IMR-90 (cell line): Measurements from ENCODE around the gene LIMK2. TPM values are rescaled to one million over a fixed set of nuclear protein-coding genes. Genes with fewer than 3 reads are reported as not detected.

Source experiments
- ATAC-seq: fragments of 200-7000 bp; cut with Tn5 transposase; 2 replicates; pipeline ENCODE4 v1.9.1; 2020; ENCODE audit warnings: low read depth, mild to moderate bottlenecking, moderate library complexity
- BruUV-seq: library from RNA; stranded (reverse); fragments of 400-500 nt; replicated peaks from 2 replicates; lab custom pipeline; 2021; lab: Mats Ljungman, UMichigan
- CTCF ChIA-PET: fragments of 300-600 bp; formaldehyde crosslinking; extraction: SDS; loops from one replicate; lab custom pipeline; 2021; ENCODE audit warnings: antibody characterized with exemption; lab: Yijun Ruan, JAX
- POLR2A ChIA-PET: fragments of 300-600 bp; sonication (Branson Sonifier 250); formaldehyde crosslinking; loops from one replicate; lab custom pipeline; 2022; ENCODE audit warnings: antibody characterized with exemption; ENCODE audit not compliant: unreplicated experiment; lab: Charles Lee
- DNase-seq: peaks from one replicate; pipeline ENCODE4 v3.0.0; 2013
- H2AFZ ChIP-seq: replicated peaks from 2 replicates; pipeline ENCODE3; 2013; ENCODE audit warnings: low read length, mild to moderate bottlenecking; ENCODE audit not compliant: poor library complexity
- H2AK5ac ChIP-seq: 2 replicates; pipeline ENCODE4 v1.6.1; 2013; ENCODE audit warnings: low read depth, low read length, inconsistent platforms
- H2AK9ac ChIP-seq: replicated peaks from 2 replicates; pipeline ENCODE3; 2013; ENCODE audit warnings: mild to moderate bottlenecking, low read depth, low read length, moderate library complexity; ENCODE audit not compliant: poor library complexity
- H2BK120ac ChIP-seq: 2 replicates; pipeline ENCODE4 v1.6.1; 2013; ENCODE audit warnings: low read depth, low read length, inconsistent platforms
- H2BK15ac ChIP-seq: 3 replicates; pipeline ENCODE4 v1.6.1; 2013; ENCODE audit warnings: low read depth, low read length, inconsistent platforms
- H2BK20ac ChIP-seq: 2 replicates; pipeline ENCODE4 v1.6.1; 2013; ENCODE audit warnings: low read depth, mild to moderate bottlenecking, inconsistent platforms, low read length, moderate library complexity
- H2BK5ac ChIP-seq: 2 replicates; pipeline ENCODE4 v1.6.1; 2013; ENCODE audit warnings: mild to moderate bottlenecking, low read depth, low read length, inconsistent platforms; ENCODE audit not compliant: poor library complexity, severe bottlenecking
- H3K14ac ChIP-seq: replicated peaks from 2 replicates; pipeline ENCODE4 v1.6.1; 2013; ENCODE audit warnings: low read depth, low read length, inconsistent platforms
- H3K18ac ChIP-seq: 2 replicates; pipeline ENCODE4 v1.6.1; 2013; ENCODE audit warnings: low read depth, low read length, control low read depth
- H3K23ac ChIP-seq: 2 replicates; pipeline ENCODE4 v1.6.1; 2013; ENCODE audit warnings: low read depth, low read length, inconsistent platforms
- H3K27ac ChIP-seq: 2 replicates; pipeline ENCODE4 v1.5.1; 2013; ENCODE audit warnings: mild to moderate bottlenecking, control low read depth, low read length; ENCODE audit not compliant: insufficient read depth
- H3K27me3 ChIP-seq: 2 replicates; pipeline ENCODE4 v1.6.1; 2013; ENCODE audit warnings: low read length; ENCODE audit not compliant: control insufficient read depth, insufficient read depth
- H3K36me3 ChIP-seq: 2 replicates; pipeline ENCODE4 v1.6.1; 2013; ENCODE audit warnings: low read length, mixed read lengths; ENCODE audit not compliant: control insufficient read depth, insufficient read depth
- H3K4ac ChIP-seq: 2 replicates; pipeline ENCODE4 v1.6.1; 2013; ENCODE audit warnings: low read depth, low read length, inconsistent platforms
- H3K4me1 ChIP-seq: 2 replicates; pipeline ENCODE4 v1.6.1; 2013; ENCODE audit warnings: low read length, mixed read lengths; ENCODE audit not compliant: control insufficient read depth, insufficient read depth
- H3K4me2 ChIP-seq: 2 replicates; pipeline ENCODE4 v1.6.1; 2013; ENCODE audit warnings: low read depth, mild to moderate bottlenecking, control low read depth, low read length, moderate library complexity
- H3K4me3 ChIP-seq: 2 replicates; pipeline ENCODE4 v1.5.1; 2013; ENCODE audit warnings: low read depth, mild to moderate bottlenecking, control low read depth, low read length, moderate library complexity; ENCODE audit not compliant: insufficient read depth
- H3K56ac ChIP-seq: 2 replicates; pipeline ENCODE4 v1.6.1; 2013; ENCODE audit warnings: low read length, inconsistent platforms; ENCODE audit not compliant: insufficient read depth; ENCODE audit errors: extremely low read depth
- H3K79me1 ChIP-seq, 2 experiments: 2 replicates each; pipeline ENCODE4 v1.6.1; 2013; ENCODE audit warnings: low read length in 2 of 2, inconsistent platforms in 1 of 2, low read depth in 1 of 2
- H3K9ac ChIP-seq: 2 replicates; pipeline ENCODE4 v1.6.1; 2013; ENCODE audit warnings: low read depth, low read length, control low read depth
- H3K9me1 ChIP-seq: 2 replicates; pipeline ENCODE4 v1.6.1; 2013; ENCODE audit warnings: low read length, inconsistent platforms; ENCODE audit not compliant: insufficient read depth
- H3K9me3 ChIP-seq: 2 replicates; pipeline ENCODE4 v1.6.1; 2013; ENCODE audit warnings: low read length; ENCODE audit not compliant: control insufficient read depth, insufficient read depth
- H4K20me1 ChIP-seq: 2 replicates; pipeline ENCODE4 v1.6.1; 2013; ENCODE audit warnings: low read length, inconsistent platforms; ENCODE audit not compliant: insufficient read depth
- H4K5ac ChIP-seq: 2 replicates; pipeline ENCODE4 v1.6.1; 2013; ENCODE audit warnings: mild to moderate bottlenecking, low read depth, low read length, control low read depth
- H4K8ac ChIP-seq, 2 experiments: 2 replicates each; pipeline ENCODE4 v1.6.1; 2013; ENCODE audit warnings: low read depth in 2 of 2, low read length in 2 of 2, control low read depth in 1 of 2, inconsistent platforms in 1 of 2
- H4K91ac ChIP-seq: 2 replicates; pipeline ENCODE4 v1.6.1; 2013; ENCODE audit warnings: low read depth, low read length, inconsistent platforms; ENCODE audit not compliant: insufficient read depth
- BHLHE40 ChIP-seq: fragments of 150-350 bp; IDR thresholded peaks from 2 replicates; pipeline ENCODE4 v1.6.1; 2016; ENCODE audit warnings: mild to moderate bottlenecking, low read depth, low read length
- CEBPB ChIP-seq: IDR thresholded peaks from 2 replicates; pipeline ENCODE4 v1.6.1; 2012; ENCODE audit warnings: low read depth, low read length, improper control_type of control experiment
- FOS ChIP-seq: fragments of 150-350 bp; IDR thresholded peaks from 2 replicates; pipeline ENCODE4 v1.6.1; 2016; ENCODE audit warnings: low read depth, low read length
- MAFK ChIP-seq: IDR thresholded peaks from 2 replicates; pipeline ENCODE4 v1.6.1; 2012; ENCODE audit warnings: low read depth, low read length, improper control_type of control experiment
- MAZ ChIP-seq: IDR thresholded peaks from 2 replicates; pipeline ENCODE4 v1.6.1; 2012; ENCODE audit warnings: low read depth, mild to moderate bottlenecking, low read length, improper control_type of control experiment, moderate library complexity, borderline replicate concordance
- MXI1 ChIP-seq: IDR thresholded peaks from 2 replicates; pipeline ENCODE4 v1.6.1; 2012; ENCODE audit warnings: low read depth, mild to moderate bottlenecking, low read length, moderate library complexity, borderline replicate concordance
- NFE2L2 ChIP-seq: fragments of 150-350 bp; IDR thresholded peaks from 2 replicates; pipeline ENCODE4 v1.6.1; 2016; ENCODE audit warnings: low read depth, mild to moderate bottlenecking, low read length
- POLR2A ChIP-seq: IDR thresholded peaks from 2 replicates; pipeline ENCODE4 v1.6.1; 2012; ENCODE audit warnings: mild to moderate bottlenecking, low read depth, low read length
- RAD21 ChIP-seq: IDR thresholded peaks from 2 replicates; pipeline ENCODE4 v1.6.1; 2012; ENCODE audit warnings: low read length, improper control_type of control experiment
- RFX5 ChIP-seq: IDR thresholded peaks from 2 replicates; pipeline ENCODE4 v1.8.0; 2012; ENCODE audit warnings: low read depth, mild to moderate bottlenecking, low read length, moderate library complexity
- WGBS, 2 experiments: methylation state at CpG; one replicate each; pipeline versions ENCODE4 v1.1.5 to v1.1.7; 2013; ENCODE audit warnings: missing lambda C conversion rate in 2 of 2; ENCODE audit not compliant: insufficient read length in 1 of 2; ENCODE audit errors: extremely low coverage in 2 of 2; 5-methylcytosine and 5-hydroxymethylcytosine counted together
- dilution Hi-C: fragments of 300-500 bp; cut with HindIII; formaldehyde crosslinking; loops from one replicate; pipeline ENCODE4 v1.14.3; 2018; ENCODE audit warnings: low sequenced_read_pairs; ENCODE audit not compliant: unreplicated experiment
- in situ Hi-C: fragments of 300-500 bp; cut with MboI; formaldehyde crosslinking; loops from 3 replicates; pipeline ENCODE4 v1.14.3; 2019; ENCODE audit warnings: low sequenced_read_pairs, inconsistent platforms, mixed read lengths
- intact Hi-C: fragments of 100-400 bp; cut with micrococcal nuclease; formaldehyde crosslinking; loops from 2 replicates; pipeline ENCODE4 v1.10.0; 2022
- polyA plus RNA-seq, 3 experiments: library from polyadenylated mRNA; depleted of rRNA; stranded (reverse); fragments of >200 nt; gene quantifications; 2 replicates each; pipeline ENCODE4 v1.2.3, GENCODE V29; 2012; ENCODE audit warnings: low replicate concordance in 1 of 3
- total RNA-seq: library from RNA; depleted of rRNA; stranded (reverse); fragments of >200 nt; gene quantifications from 2 replicates; pipeline ENCODE4 v1.2.3, GENCODE V29; 2012
- TF ChIP-seq, protein P1 (sequence below): fragments of 150-350 bp; IDR thresholded peaks from 2 replicates; pipeline ENCODE4 v1.6.1; 2017; ENCODE audit warnings: mild to moderate bottlenecking, antibody characterized with exemption, low read length, low read depth
- TF ChIP-seq, protein P2 (sequence below): conservative IDR thresholded peaks from 2 replicates; pipeline ENCODE4 v1.5.1; 2012; ENCODE audit warnings: mild to moderate bottlenecking, low read depth, low read length, improper control_type of control experiment
- TF ChIP-seq, protein P3 (sequence below): fragments of 150-350 bp; IDR thresholded peaks from 2 replicates; pipeline ENCODE4 v1.6.1; 2016; ENCODE audit warnings: low read depth, mild to moderate bottlenecking, low read length, moderate library complexity, borderline replicate concordance

Gene LIMK2
- total and polyA plus RNA-seq, 2 of the 4 experiments (the other 2 are of a cell fraction): 14.5 to 31.9 TPM

DNA sequence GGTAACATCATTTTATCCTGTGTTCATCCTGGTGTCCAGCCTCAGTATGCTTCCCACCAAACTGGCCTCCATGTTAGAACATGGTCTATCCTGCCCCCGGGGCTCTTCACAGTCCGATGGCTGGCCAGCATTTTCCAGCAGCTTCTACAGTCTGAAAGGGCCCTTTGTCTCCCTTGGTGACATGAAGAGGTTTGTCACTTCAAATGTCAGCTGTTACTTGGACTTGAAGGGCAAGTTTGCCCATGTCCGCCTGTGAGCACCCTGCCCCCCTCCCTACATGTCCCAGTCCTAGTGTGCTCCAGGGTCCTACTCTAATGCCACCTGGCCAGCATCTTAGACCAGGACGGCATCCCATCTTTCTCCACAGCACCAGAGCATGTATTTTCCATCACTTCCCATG, 109.3 kb downstream of the LIMK2 start:
- Histone ChIP-seq H3K56ac (no peak overlapping the region), H2AK5ac (no peak overlapping the region), H2BK120ac (no peak overlapping the region), H2BK5ac (no peak overlapping the region), H3K4me2 (no peak overlapping the region), H2BK20ac (no peak overlapping the region), H3K18ac (no peak overlapping the region), H4K8ac (no peak overlapping the region), H3K4ac (no peak overlapping the region), H3K14ac (no peak overlapping the region), H2AFZ (no peak overlapping the region), H4K91ac (no peak overlapping the region), H3K9me1 (peaks cover 10% of the 10 kb centered on the region; the same call in 1 of the 2 replicates), H3K4me1 (peaks cover 5% of the 10 kb centered on the region; the same call in 1 of the 2 replicates), H4K5ac (no peak overlapping the region), H3K9me3 (no peaks in the 10 kb centered on the region), H2AK9ac (no peak overlapping the region), H3K27me3 (no peaks in the 10 kb centered on the region), H3K36me3 (peaks cover 11% of the 10 kb centered on the region), H3K23ac (no peak overlapping the region), H3K4me3 (no peak overlapping the region), H2BK15ac (no peak overlapping the region), H3K79me1 (no peaks in the 10 kb centered on the region; a peak in 1 of 4 replicates), H3K27ac (no peak overlapping the region), H3K9ac (no peak overlapping the region), H4K20me1 (peaks cover 2% of the 10 kb centered on the region; the same call in 1 of the 2 replicates)
- TF ChIP-seq, protein P1, sequence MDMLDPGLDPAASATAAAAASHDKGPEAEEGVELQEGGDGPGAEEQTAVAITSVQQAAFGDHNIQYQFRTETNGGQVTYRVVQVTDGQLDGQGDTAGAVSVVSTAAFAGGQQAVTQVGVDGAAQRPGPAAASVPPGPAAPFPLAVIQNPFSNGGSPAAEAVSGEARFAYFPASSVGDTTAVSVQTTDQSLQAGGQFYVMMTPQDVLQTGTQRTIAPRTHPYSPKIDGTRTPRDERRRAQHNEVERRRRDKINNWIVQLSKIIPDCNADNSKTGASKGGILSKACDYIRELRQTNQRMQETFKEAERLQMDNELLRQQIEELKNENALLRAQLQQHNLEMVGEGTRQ: no peak
- TF ChIP-seq POLR2A: no peak
- no peak for TF ChIP-seq FOS
- TF ChIP-seq, protein P2, sequence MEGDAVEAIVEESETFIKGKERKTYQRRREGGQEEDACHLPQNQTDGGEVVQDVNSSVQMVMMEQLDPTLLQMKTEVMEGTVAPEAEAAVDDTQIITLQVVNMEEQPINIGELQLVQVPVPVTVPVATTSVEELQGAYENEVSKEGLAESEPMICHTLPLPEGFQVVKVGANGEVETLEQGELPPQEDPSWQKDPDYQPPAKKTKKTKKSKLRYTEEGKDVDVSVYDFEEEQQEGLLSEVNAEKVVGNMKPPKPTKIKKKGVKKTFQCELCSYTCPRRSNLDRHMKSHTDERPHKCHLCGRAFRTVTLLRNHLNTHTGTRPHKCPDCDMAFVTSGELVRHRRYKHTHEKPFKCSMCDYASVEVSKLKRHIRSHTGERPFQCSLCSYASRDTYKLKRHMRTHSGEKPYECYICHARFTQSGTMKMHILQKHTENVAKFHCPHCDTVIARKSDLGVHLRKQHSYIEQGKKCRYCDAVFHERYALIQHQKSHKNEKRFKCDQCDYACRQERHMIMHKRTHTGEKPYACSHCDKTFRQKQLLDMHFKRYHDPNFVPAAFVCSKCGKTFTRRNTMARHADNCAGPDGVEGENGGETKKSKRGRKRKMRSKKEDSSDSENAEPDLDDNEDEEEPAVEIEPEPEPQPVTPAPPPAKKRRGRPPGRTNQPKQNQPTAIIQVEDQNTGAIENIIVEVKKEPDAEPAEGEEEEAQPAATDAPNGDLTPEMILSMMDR: no peak
- no peak for TF ChIP-seq MAFK
- no peak for TF ChIP-seq MXI1
- TF ChIP-seq CEBPB: no peak
- TF ChIP-seq RAD21: no peak
- no peak for TF ChIP-seq NFE2L2
- TF ChIP-seq, protein P3, sequence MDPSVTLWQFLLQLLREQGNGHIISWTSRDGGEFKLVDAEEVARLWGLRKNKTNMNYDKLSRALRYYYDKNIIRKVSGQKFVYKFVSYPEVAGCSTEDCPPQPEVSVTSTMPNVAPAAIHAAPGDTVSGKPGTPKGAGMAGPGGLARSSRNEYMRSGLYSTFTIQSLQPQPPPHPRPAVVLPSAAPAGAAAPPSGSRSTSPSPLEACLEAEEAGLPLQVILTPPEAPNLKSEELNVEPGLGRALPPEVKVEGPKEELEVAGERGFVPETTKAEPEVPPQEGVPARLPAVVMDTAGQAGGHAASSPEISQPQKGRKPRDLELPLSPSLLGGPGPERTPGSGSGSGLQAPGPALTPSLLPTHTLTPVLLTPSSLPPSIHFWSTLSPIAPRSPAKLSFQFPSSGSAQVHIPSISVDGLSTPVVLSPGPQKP: no peak
- no peak for TF ChIP-seq BHLHE40
- no peak for TF ChIP-seq RFX5
- TF ChIP-seq MAZ: no peak
- in situ Hi-C loops: no loop called here
- DNase-seq (no peak), ATAC-seq (no peak)
- no CpG with 5 or more reads among the region's 4 CpGs for WGBS, 2 experiments
- intact Hi-C loops: no loop called here
- dilution Hi-C loops: no loop called here
- CTCF ChIA-PET: interaction anchor here (1.3 kb wide), 1 partner anchor 8 kb away, joined by 5 read pairs; no protein-coding TSS in a partner anchor
- no TSS peak for BruUV-seq
- POLR2A ChIA-PET: no interaction called here
